ENCODE measurements around the gene FBXO39.

The FBXO39 gene

GRCh38 chr17:6753546-6753945 lies 22.5 kb upstream of the FBXO39 start:
- H3K4me3 ChIP-seq (ENCODE audit: low read length): no peak overlapping the region
- TF ChIP-seq CTCF (conservative IDR thresholded peaks at IDR 0.05; ENCODE audit: low read length): no peak
- DNase-seq (ENCODE audit: low read depth): no peak

GRCh38 chr17:6755281-6755680 lies 20.7 kb upstream of the FBXO39 start:
- H3K4me3 ChIP-seq (ENCODE audit: low read length): peak overlapping the region; percentile 76
- TF ChIP-seq CTCF (conservative IDR thresholded peaks at IDR 0.05; ENCODE audit: low read length): no peak
- peak; percentile 78 for DNase-seq (ENCODE audit: low read depth)

GRCh38 chr17:6755731-6756184 lies 20.3 kb upstream of the FBXO39 start, which contains the start of gene XAF1:
Gene XAF1 (plus strand): TSS chr17:6756046. CDS start chr17:6756079, 33 bp downstream.
- TF ChIP-seq CTCF (conservative IDR thresholded peaks at IDR 0.05; ENCODE audit: low read length): no peak
- peak within 1 kb of the TSS; percentile 76 for H3K4me3 ChIP-seq (ENCODE audit: low read length)
- peak; percentile 63 for DNase-seq (ENCODE audit: low read depth)

GRCh38 chr17:6756425-6757031 lies 19.5 kb upstream of the FBXO39 start:
- no peak for TF ChIP-seq CTCF (conservative IDR thresholded peaks at IDR 0.05; ENCODE audit: low read length)
- H3K4me3 ChIP-seq (ENCODE audit: low read length): peak overlapping the region; percentile 76
- DNase-seq (ENCODE audit: low read depth): no peak

GRCh38 chr17:6757747-6758146 lies 18.3 kb upstream of the FBXO39 start:
- no peak overlapping the region for H3K4me3 ChIP-seq (ENCODE audit: low read length)
- DNase-seq (ENCODE audit: low read depth): no peak
- TF ChIP-seq CTCF (conservative IDR thresholded peaks at IDR 0.05; ENCODE audit: low read length): no peak

- no peak for TF ChIP-seq CTCF (conservative IDR thresholded peaks at IDR 0.05; ENCODE audit: low read length)
- no peak overlapping the region for H3K4me3 ChIP-seq (ENCODE audit: low read length)
- DNase-seq (ENCODE audit: low read depth): no peak
Measured at GRCh38 chr17:6761779-6762178, 14.2 kb upstream of the FBXO39 start.

GRCh38 chr17:6768447-6768846 lies 7.6 kb upstream of the FBXO39 start:
- no peak overlapping the region for H3K4me3 ChIP-seq (ENCODE audit: low read length)
- no peak for TF ChIP-seq CTCF (conservative IDR thresholded peaks at IDR 0.05; ENCODE audit: low read length)
- no peak for DNase-seq (ENCODE audit: low read depth)

Measured in AG10803 (cell line).